Neural crest cell (in vitro differentiated cells): ENCODE measurements around the gene TMEM14B. TPM values are rescaled to one million over a fixed set of nuclear protein-coding genes. Genes with fewer than 3 reads are reported as not detected.

Experiments
- DNase-seq: peaks from one replicate; pipeline ENCODE4 v3.0.0; 2021; ENCODE audit warnings: low read depth, mixed read lengths, low spot score
- H3K27ac Mint-ChIP-seq: one replicate; pipeline ENCODE4 v1.8.0; 2021; ENCODE audit warnings: mild to moderate bottlenecking, mixed read lengths; ENCODE audit not compliant: unreplicated experiment
- H3K27me3 Mint-ChIP-seq: 2 replicates; pipeline ENCODE4 v1.8.0; 2021; ENCODE audit warnings: low read depth, mild to moderate bottlenecking, mixed read lengths
- H3K36me3 Mint-ChIP-seq: 2 replicates; pipeline ENCODE4 v1.8.0; 2021; ENCODE audit warnings: low read depth, mild to moderate bottlenecking, mixed read lengths
- H3K4me1 Mint-ChIP-seq: 2 replicates; pipeline ENCODE4 v1.8.0; 2021; ENCODE audit warnings: mixed read lengths
- H3K4me3 Mint-ChIP-seq: one replicate; pipeline ENCODE4 v1.8.0; 2021; ENCODE audit warnings: mild to moderate bottlenecking, mixed read lengths
- H3K9me3 Mint-ChIP-seq: 2 replicates; pipeline ENCODE4 v1.8.0; 2021; ENCODE audit warnings: mixed read lengths
- CTCF ChIP-seq: fragments of 200-600 bp; sonication (generic); conservative IDR thresholded peaks from 2 replicates; pipeline ENCODE4 v1.5.0; 2021; ENCODE audit warnings: antibody characterized with exemption, mild to moderate bottlenecking
- total RNA-seq: library from RNA; stranded (reverse); gene quantifications from 2 replicates; pipeline ENCODE4 v1.2.1, GENCODE V29; 2021

The TMEM14B gene
- total RNA-seq, 1 donor from 2014 or later = 81.5 TPM

- peaks cover 4% of the 10 kb centered on the region for H3K4me1 Mint-ChIP-seq
- H3K27me3 Mint-ChIP-seq = no peaks in the 10 kb centered on the region
- H3K36me3 Mint-ChIP-seq = peaks cover 8% of the 10 kb centered on the region
- TF ChIP-seq CTCF = no peak
- H3K9me3 Mint-ChIP-seq = peaks cover under 1% of the 10 kb centered on the region
- H3K27ac Mint-ChIP-seq = no peak overlapping the region
- no peak overlapping the region for H3K4me3 Mint-ChIP-seq
- DNase-seq = no peak
Measured at GRCh38 chr6:10792101-10792500, 44.5 kb downstream of the TMEM14B start.

GRCh38 chr6:10793035-10793434 lies 45.4 kb downstream of the TMEM14B start:
- Mint-ChIP-seq H3K4me3 (no peak overlapping the region), H3K27me3 (no peaks in the 10 kb centered on the region), H3K36me3 (peaks cover 6% of the 10 kb centered on the region), H3K9me3 (no peaks in the 10 kb centered on the region), H3K4me1 (peaks cover 4% of the 10 kb centered on the region), H3K27ac (no peak overlapping the region)
- TF ChIP-seq CTCF = no peak
- DNase-seq = no peak

GRCh38 chr6:10793695-10794094 lies 46.1 kb downstream of the TMEM14B start:
- no peaks in the 10 kb centered on the region for H3K27me3 Mint-ChIP-seq
- H3K4me1 Mint-ChIP-seq = peaks cover 4% of the 10 kb centered on the region
- H3K9me3 Mint-ChIP-seq = no peaks in the 10 kb centered on the region
- no peak overlapping the region for H3K27ac Mint-ChIP-seq
- TF ChIP-seq CTCF = no peak
- no peak for DNase-seq
- H3K36me3 Mint-ChIP-seq = peaks cover 6% of the 10 kb centered on the region
- H3K4me3 Mint-ChIP-seq = no peak overlapping the region

- DNase-seq = no peak
- H3K4me1 Mint-ChIP-seq = peaks cover 4% of the 10 kb centered on the region
- H3K27me3 Mint-ChIP-seq = no peaks in the 10 kb centered on the region
- no peaks in the 10 kb centered on the region for H3K9me3 Mint-ChIP-seq
- peaks cover 4% of the 10 kb centered on the region for H3K36me3 Mint-ChIP-seq
- H3K4me3 Mint-ChIP-seq = no peak overlapping the region
- TF ChIP-seq CTCF = no peak
- H3K27ac Mint-ChIP-seq = no peak overlapping the region
Measured at GRCh38 chr6:10794239-10794638, 46.6 kb downstream of the TMEM14B start.

GRCh38 chr6:10800810-10801209 lies 53.2 kb downstream of the TMEM14B start:
- no peaks in the 10 kb centered on the region for H3K9me3 Mint-ChIP-seq
- no peak for DNase-seq
- H3K4me3 Mint-ChIP-seq = no peak overlapping the region
- peaks cover 4% of the 10 kb centered on the region for H3K4me1 Mint-ChIP-seq
- H3K27ac Mint-ChIP-seq = no peak overlapping the region
- no peaks in the 10 kb centered on the region for H3K27me3 Mint-ChIP-seq
- no peak for TF ChIP-seq CTCF
- peaks cover 1% of the 10 kb centered on the region for H3K36me3 Mint-ChIP-seq
